Gastrocnemius medialis (tissue), 4 donors: Measurements from ENCODE around the gene TMX4. TPM values are rescaled to one million over a fixed set of nuclear protein-coding genes. Genes with fewer than 3 reads are reported as not detected.

Source experiments
- ATAC-seq, 2 donors: fragments of 150-250 bp; one replicate each; pipeline ENCODE4 v1.9.1; 2016
- DNase-seq, 2 donors: peaks; one replicate each; pipeline ENCODE4 v3.0.0-alpha.2; 2019
- H3K27ac ChIP-seq, 4 donors: fragments of 200-600 bp; sonication (generic); 1 replicate in 1 of 4; 2 replicates in 3 of 4; pipeline ENCODE4 v1.5.1; 2016 to 2018; ENCODE audit warnings: mild to moderate bottlenecking in 2 of 4, moderate library complexity in 1 of 4
- H3K27me3 ChIP-seq, 3 donors: fragments of 200-600 bp; sonication (generic) in 2 of 3; 1 replicate in 1 of 3; 2 replicates in 2 of 3; pipeline versions ENCODE4 v1.5.1 to v1.6.0; 2016 to 2019; ENCODE audit warnings: mild to moderate bottlenecking in 1 of 3, moderate library complexity in 1 of 3
- H3K36me3 ChIP-seq, 2 donors: fragments of 200-600 bp; sonication (generic) in 1 of 2; one replicate each; pipeline ENCODE4 v1.5.1; 2017 to 2018
- H3K4me1 ChIP-seq, 2 donors: fragments of 200-600 bp; sonication (generic) in 1 of 2; one replicate each; pipeline ENCODE4 v1.5.1; 2016 to 2017; ENCODE audit warnings: mild to moderate bottlenecking in 2 of 2
- H3K4me3 ChIP-seq, 4 donors: fragments of 200-600 bp; sonication (generic) in 3 of 4; 1 replicate in 1 of 4; 2 replicates in 3 of 4; pipeline ENCODE4 v1.5.1; 2016 to 2019; ENCODE audit warnings: mild to moderate bottlenecking in 2 of 4
- H3K9me3 ChIP-seq, 3 donors: fragments of 200-600 bp; sonication (generic) in 2 of 3; 1 replicate in 1 of 3; 2 replicates in 2 of 3; pipeline ENCODE4 v1.5.1; 2016 to 2019
- CTCF ChIP-seq, 5 experiments: fragments of 450-650 bp in 3 of 5; fragments of 200-600 bp in 2 of 5; sonication (generic) in 2 of 5; IDR thresholded peaks in 4 of 5; conservative IDR thresholded peaks in 1 of 5; 1 replicate in 4 of 5; 2 replicates in 1 of 5; pipeline ENCODE4 v1.5.1; 2016 to 2019; ENCODE audit warnings: antibody characterized with exemption in 5 of 5, mild to moderate bottlenecking in 3 of 5, moderate library complexity in 3 of 5
- POLR2A ChIP-seq, 2 donors: fragments of 450-650 bp; IDR thresholded peaks; one replicate each; pipeline ENCODE4 v1.6.1; 2017; ENCODE audit warnings: antibody characterized with exemption in 2 of 2, mild to moderate bottlenecking in 2 of 2, moderate library complexity in 2 of 2
- in situ Hi-C, 4 donors: fragments of 200-750 bp; cut with MboI; loops; one replicate each; pipeline versions ENCODE4 v1.15.0 to v1.8.0; 2017; ENCODE audit warnings: low sequenced_read_pairs in 4 of 4
- intact Hi-C: fragments of 100-400 bp; cut with DNase I; formaldehyde crosslinking; loops from one replicate; pipeline ENCODE4 v1.15.1; 2023; ENCODE audit warnings: low total_unique reads
- total RNA-seq, 4 donors: library from RNA; depleted of rRNA; stranded (reverse); fragments of >200 nt; gene quantifications; one replicate each; pipeline versions ENCODE4 v1.1.0 to v1.2.3, GENCODE V29; 2016

Gene TMX4
- 10 to 100 TPM; 43.6 to 65.3 (median 55.0) TPM for total RNA-seq

GRCh38 chr20:8019246-8019997 is at the start of gene TMX4:
Gene TMX4 (minus strand): TSS chr20:8019761. CDS start chr20:8019613, 148 bp downstream.
- in situ Hi-C loops, result no loop called here
- no peaks in the 10 kb centered on the region for H3K9me3 ChIP-seq
- peak; percentile 87 to 96 for TF ChIP-seq POLR2A (IDR thresholded peaks at IDR 0.05)
- peak; percentile 42 to 74 (median 48) for TF ChIP-seq CTCF (IDR thresholded peaks at IDR 0.05 in 4 of 5, conservative IDR thresholded peaks at IDR 0.05 in 1 of 5)
- peak within 1 kb of the TSS; percentile 66 to 86 (median 82) for H3K4me3 ChIP-seq
- H3K36me3 ChIP-seq, result no peaks in the 10 kb centered on the region
- H3K27ac ChIP-seq, result peak within 1 kb of the TSS; percentile 91 to 98 (median 94)
- DNase-seq, result peak; percentile 97 to 98
- H3K4me1 ChIP-seq, result peaks cover 36 to 44% of the 10 kb centered on the region in 2 donors
- ATAC-seq, result peak; percentile 94 to 95
- intact Hi-C loops, result no loop called here
- H3K27me3 ChIP-seq, result no peaks in the 10 kb centered on the region

- intact Hi-C loops (no loop called here), in situ Hi-C loops (no loop called here)
- ATAC-seq (no peak), DNase-seq (no peak)
- Histone ChIP-seq H3K4me3 (no peak overlapping the region), H3K27ac (no peak overlapping the region), H3K36me3 (no peaks in the 10 kb centered on the region), H3K9me3 (no peaks in the 10 kb centered on the region), H3K27me3 (no peaks in the 10 kb centered on the region), H3K4me1 (no peaks in the 10 kb centered on the region)
- TF ChIP-seq POLR2A (IDR thresholded peaks at IDR 0.05) (no peak), CTCF (IDR thresholded peaks at IDR 0.05 in 4 of 5, conservative IDR thresholded peaks at IDR 0.05 in 1 of 5) (no peak)
Observed at GRCh38 chr20:8067082-8067481, 47.5 kb upstream of the TMX4 start.

GRCh38 chr20:8066662-8067061 is 47.1 kb upstream of the TMX4 start:
- Histone ChIP-seq H3K4me1 (peaks cover 0 to 2% of the 10 kb centered on the region in 2 donors), H3K36me3 (no peaks in the 10 kb centered on the region), H3K27me3 (no peaks in the 10 kb centered on the region), H3K9me3 (no peaks in the 10 kb centered on the region), H3K4me3 (no peak overlapping the region), H3K27ac (no peak overlapping the region)
- no peak for ATAC-seq
- DNase-seq, result no peak
- TF ChIP-seq CTCF (IDR thresholded peaks at IDR 0.05 in 4 of 5, conservative IDR thresholded peaks at IDR 0.05 in 1 of 5) (no peak), POLR2A (IDR thresholded peaks at IDR 0.05) (no peak)
- in situ Hi-C loops, result no loop called here
- intact Hi-C loops, result no loop called here

- Histone ChIP-seq H3K27me3 (no peaks in the 10 kb centered on the region), H3K4me1 (peaks cover 0 to 4% of the 10 kb centered on the region in 2 donors), H3K4me3 (no peak overlapping the region), H3K9me3 (no peaks in the 10 kb centered on the region), H3K27ac (no peak overlapping the region), H3K36me3 (no peaks in the 10 kb centered on the region)
- TF ChIP-seq POLR2A (IDR thresholded peaks at IDR 0.05) (no peak), CTCF (IDR thresholded peaks at IDR 0.05 in 4 of 5, conservative IDR thresholded peaks at IDR 0.05 in 1 of 5) (no peak)
- ATAC-seq, result no peak
- in situ Hi-C loops, result no loop called here
- intact Hi-C loops, result no loop called here
- no peak for DNase-seq
Observed at GRCh38 chr20:8065691-8066090, 46.1 kb upstream of the TMX4 start.
